ENCODE data around the gene GAB2. TPM values are rescaled to one million over a fixed set of nuclear protein-coding genes. Genes with fewer than 3 reads are reported as not detected.

Gene GAB2
- total and polyA plus RNA-seq, 2 of the 4 experiments (the other 2 are of a cell fraction) = 3.3 to 5.9 TPM

DNA sequence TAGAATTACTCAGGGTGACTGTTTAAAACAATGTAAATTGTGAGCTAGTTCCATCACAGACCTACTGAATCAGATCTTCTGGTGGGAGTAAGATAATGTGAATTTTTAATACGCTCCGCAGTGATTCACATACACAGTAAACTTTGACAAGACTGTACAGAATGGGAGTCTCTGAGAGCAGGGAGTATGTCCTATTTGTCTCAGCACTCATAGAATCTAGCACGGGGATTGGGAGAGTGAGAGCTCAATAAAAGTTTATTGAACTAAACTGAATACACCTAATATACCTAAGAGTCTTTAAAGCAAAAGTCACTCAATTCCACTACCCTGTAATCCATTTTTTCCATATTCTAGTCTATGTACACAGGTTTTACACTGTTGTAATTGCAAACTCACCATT is 11.2 kb upstream of the GAB2 start:
- intact Hi-C loops (cut with micrococcal nuclease) (no loop called here), dilution Hi-C loops (cut with HindIII; ENCODE audit: low sequenced_read_pairs, unreplicated experiment) (no loop called here), in situ Hi-C loops (cut with MboI; ENCODE audit: low sequenced_read_pairs) (no loop called here)
- Histone ChIP-seq H4K91ac (ENCODE audit: insufficient read depth, low read depth, low read length) (no peak overlapping the region), H3K36me3 (ENCODE audit: control insufficient read depth, insufficient read depth, low read length) (no peaks in the 10 kb centered on the region), H3K56ac (ENCODE audit: extremely low read depth, insufficient read depth, low read length) (no peak overlapping the region), H3K27ac (ENCODE audit: insufficient read depth, low read length) (no peak overlapping the region), H2BK20ac (ENCODE audit: low read depth, low read length) (no peak overlapping the region), H3K23ac (ENCODE audit: low read depth, low read length) (no peak overlapping the region), H3K18ac (ENCODE audit: low read depth, low read length) (no peak overlapping the region), H2AK9ac (replicated peaks; ENCODE audit: low read depth, low read length, poor library complexity) (no peak overlapping the region), H3K9ac (ENCODE audit: low read depth, low read length) (no peak overlapping the region), H3K9me1 (ENCODE audit: insufficient read depth, low read length) (no peaks in the 10 kb centered on the region), H3K4me1 (ENCODE audit: control insufficient read depth, insufficient read depth, low read length) (peaks cover 5% of the 10 kb centered on the region), H2BK15ac (ENCODE audit: low read depth, low read length) (no peak overlapping the region), H3K27me3 (ENCODE audit: control insufficient read depth, insufficient read depth, low read length) (no peaks in the 10 kb centered on the region), H3K4ac (ENCODE audit: low read depth, low read length) (no peak overlapping the region), H2AK5ac (ENCODE audit: low read depth, low read length) (no peak overlapping the region), H4K20me1 (ENCODE audit: insufficient read depth, low read length) (no peaks in the 10 kb centered on the region), H2BK5ac (ENCODE audit: low read depth, low read length, poor library complexity, severe bottlenecking) (no peak overlapping the region), H2AFZ (replicated peaks; ENCODE audit: low read length, poor library complexity) (no peak overlapping the region), H3K4me3 (ENCODE audit: insufficient read depth, low read depth, low read length) (no peak overlapping the region), H3K4me2 (ENCODE audit: low read depth, low read length) (no peak overlapping the region), H3K9me3 (ENCODE audit: control insufficient read depth, insufficient read depth, low read length) (no peaks in the 10 kb centered on the region), H3K79me1 (ENCODE audit: low read depth in 1 of 2, low read length in 2 of 2) (no peaks in the 10 kb centered on the region), H2BK120ac (ENCODE audit: low read depth, low read length) (no peak overlapping the region), H4K8ac (ENCODE audit: low read depth in 2 of 2, low read length in 2 of 2) (no peak overlapping the region), H4K5ac (ENCODE audit: low read depth, low read length) (no peak overlapping the region), H3K14ac (replicated peaks; ENCODE audit: low read depth, low read length) (no peak overlapping the region)
- ChIA-PET POLR2A (ENCODE audit: unreplicated experiment) (no interaction called here), CTCF (interaction anchor here (1.8 kb wide), 1 partner anchor 9 kb away, joined by 7 read pairs; no protein-coding TSS in a partner anchor)
- WGBS, 2 experiments (ENCODE audit: extremely low coverage in 2 of 2, insufficient read length in 1 of 2) = no CpG with 5 or more reads among the region's 3 CpGs
- BruUV-seq (replicated peaks) = no TSS peak
- no peak for TF ChIP-seq FOS (IDR thresholded peaks at IDR 0.05; ENCODE audit: low read depth, low read length)
- TF ChIP-seq MXI1 (IDR thresholded peaks at IDR 0.05; ENCODE audit: borderline replicate concordance, low read depth, low read length) = no peak
- no peak for TF ChIP-seq RCOR1 (IDR thresholded peaks at IDR 0.05; ENCODE audit: insufficient replicate concordance, low read length)
- TF ChIP-seq, protein P1, sequence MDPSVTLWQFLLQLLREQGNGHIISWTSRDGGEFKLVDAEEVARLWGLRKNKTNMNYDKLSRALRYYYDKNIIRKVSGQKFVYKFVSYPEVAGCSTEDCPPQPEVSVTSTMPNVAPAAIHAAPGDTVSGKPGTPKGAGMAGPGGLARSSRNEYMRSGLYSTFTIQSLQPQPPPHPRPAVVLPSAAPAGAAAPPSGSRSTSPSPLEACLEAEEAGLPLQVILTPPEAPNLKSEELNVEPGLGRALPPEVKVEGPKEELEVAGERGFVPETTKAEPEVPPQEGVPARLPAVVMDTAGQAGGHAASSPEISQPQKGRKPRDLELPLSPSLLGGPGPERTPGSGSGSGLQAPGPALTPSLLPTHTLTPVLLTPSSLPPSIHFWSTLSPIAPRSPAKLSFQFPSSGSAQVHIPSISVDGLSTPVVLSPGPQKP (IDR thresholded peaks at IDR 0.05; ENCODE audit: borderline replicate concordance, low read depth, low read length) = no peak
- DNase-seq (peak; percentile 21), ATAC-seq (ENCODE audit: low read depth) (no peak)

Data from IMR-90 (cell line).